K562 treated with DMSO at 1 percent for 12 hours (cell line): ENCODE data around the gene DNAJC13. TPM values are rescaled to one million over a fixed set of nuclear protein-coding genes. Genes with fewer than 3 reads are reported as not detected.

Source experiments
- total RNA-seq: library from RNA; unstranded; fragments of 300-600 nt; gene quantifications from 2 replicates; pipeline ENCODE4 v1.2.3, GENCODE V29; 2022; ENCODE audit not compliant: insufficient read depth

DNAJC13 gene, protein sequence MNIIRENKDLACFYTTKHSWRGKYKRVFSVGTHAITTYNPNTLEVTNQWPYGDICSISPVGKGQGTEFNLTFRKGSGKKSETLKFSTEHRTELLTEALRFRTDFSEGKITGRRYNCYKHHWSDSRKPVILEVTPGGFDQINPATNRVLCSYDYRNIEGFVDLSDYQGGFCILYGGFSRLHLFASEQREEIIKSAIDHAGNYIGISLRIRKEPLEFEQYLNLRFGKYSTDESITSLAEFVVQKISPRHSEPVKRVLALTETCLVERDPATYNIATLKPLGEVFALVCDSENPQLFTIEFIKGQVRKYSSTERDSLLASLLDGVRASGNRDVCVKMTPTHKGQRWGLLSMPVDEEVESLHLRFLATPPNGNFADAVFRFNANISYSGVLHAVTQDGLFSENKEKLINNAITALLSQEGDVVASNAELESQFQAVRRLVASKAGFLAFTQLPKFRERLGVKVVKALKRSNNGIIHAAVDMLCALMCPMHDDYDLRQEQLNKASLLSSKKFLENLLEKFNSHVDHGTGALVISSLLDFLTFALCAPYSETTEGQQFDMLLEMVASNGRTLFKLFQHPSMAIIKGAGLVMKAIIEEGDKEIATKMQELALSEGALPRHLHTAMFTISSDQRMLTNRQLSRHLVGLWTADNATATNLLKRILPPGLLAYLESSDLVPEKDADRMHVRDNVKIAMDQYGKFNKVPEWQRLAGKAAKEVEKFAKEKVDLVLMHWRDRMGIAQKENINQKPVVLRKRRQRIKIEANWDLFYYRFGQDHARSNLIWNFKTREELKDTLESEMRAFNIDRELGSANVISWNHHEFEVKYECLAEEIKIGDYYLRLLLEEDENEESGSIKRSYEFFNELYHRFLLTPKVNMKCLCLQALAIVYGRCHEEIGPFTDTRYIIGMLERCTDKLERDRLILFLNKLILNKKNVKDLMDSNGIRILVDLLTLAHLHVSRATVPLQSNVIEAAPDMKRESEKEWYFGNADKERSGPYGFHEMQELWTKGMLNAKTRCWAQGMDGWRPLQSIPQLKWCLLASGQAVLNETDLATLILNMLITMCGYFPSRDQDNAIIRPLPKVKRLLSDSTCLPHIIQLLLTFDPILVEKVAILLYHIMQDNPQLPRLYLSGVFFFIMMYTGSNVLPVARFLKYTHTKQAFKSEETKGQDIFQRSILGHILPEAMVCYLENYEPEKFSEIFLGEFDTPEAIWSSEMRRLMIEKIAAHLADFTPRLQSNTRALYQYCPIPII (N-terminal part only)
- total RNA-seq, result 2.4 and 8.5 TPM in 2 replicates

DNA sequence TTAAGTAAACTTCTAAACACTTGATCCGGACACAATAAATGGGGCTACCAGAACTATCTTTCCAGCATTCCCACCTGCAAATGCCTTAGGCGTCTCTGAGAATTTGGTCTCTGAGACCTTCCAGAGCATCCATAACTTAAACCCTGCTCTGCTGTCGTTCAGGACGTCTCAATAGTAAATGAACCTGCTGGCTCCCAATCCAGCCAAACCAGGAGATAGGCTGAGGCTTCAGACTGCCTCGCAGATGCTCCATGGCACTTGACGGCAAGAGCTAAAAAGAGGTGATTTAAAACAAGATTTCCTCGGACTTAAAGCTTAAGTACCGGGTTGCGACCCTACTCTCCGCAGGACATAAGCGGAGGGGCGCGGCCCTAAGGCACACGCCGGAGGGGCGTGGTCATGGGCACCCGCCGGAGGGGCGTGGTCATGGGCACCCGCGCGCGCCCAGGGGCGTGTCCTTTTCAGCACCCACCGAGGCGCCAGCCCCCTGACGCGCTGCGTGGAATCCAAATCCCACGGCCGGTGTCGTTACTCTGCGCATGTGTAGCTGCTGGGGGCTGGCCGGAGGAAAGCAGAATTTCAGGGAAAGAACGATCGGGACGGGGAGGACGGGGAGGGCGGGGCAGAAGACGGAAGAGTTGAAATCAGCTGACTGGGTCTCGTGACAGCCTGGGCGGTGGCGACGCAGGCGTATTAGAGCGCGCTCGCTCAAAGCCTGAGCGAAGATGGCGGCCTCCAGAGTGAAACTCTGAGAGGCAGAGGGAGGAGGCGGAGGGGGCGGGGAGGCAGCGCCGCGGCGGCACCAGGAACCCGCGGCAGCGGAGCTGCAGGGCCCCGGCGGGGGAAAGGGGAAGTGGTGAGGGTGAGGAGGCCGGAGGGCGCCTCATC, at the start of gene DNAJC13:
Gene DNAJC13 (plus strand): TSS at position 696 of the 888 bp plus-strand sequence. CDS start 17,049 bp downstream, outside the sequence.

Other genes with a start within 250 kb of the DNAJC13 start
- 1.5 and 2.4 TPM in 2 replicates for gene ACP3, start 100.1 kb upstream of the DNAJC13 start, total RNA-seq
- gene ACKR4, start 179.8 kb downstream of the DNAJC13 start, total RNA-seq, result not detected in 2 replicates
- gene ACAD11, start 242.3 kb downstream of the DNAJC13 start, total RNA-seq, result 1.2 and 6.7 TPM in 2 replicates
- 17.6 and 30.4 TPM in 2 replicates for gene UBA5, start 242.8 kb downstream of the DNAJC13 start, total RNA-seq